HPDE6-E6E7 (cell line): ENCODE measurements around the gene MCCC1.
"Not testable (repeated sequence)": the region's sequence is repeated elsewhere in the genome, so short reads cannot be mapped to it uniquely, and the experiment has no call there.

Experiments
- DNase-seq: peaks from one replicate; pipeline ENCODE4 v3.0.0; 2011; ENCODE audit warnings: missing footprints; ENCODE audit errors: extremely low spot score

Gene MCCC1

GRCh38 chr3:183103950-183104349 lies 4.7 kb upstream of the MCCC1 start:
- DNase-seq: not testable (repeated sequence)

DNA sequence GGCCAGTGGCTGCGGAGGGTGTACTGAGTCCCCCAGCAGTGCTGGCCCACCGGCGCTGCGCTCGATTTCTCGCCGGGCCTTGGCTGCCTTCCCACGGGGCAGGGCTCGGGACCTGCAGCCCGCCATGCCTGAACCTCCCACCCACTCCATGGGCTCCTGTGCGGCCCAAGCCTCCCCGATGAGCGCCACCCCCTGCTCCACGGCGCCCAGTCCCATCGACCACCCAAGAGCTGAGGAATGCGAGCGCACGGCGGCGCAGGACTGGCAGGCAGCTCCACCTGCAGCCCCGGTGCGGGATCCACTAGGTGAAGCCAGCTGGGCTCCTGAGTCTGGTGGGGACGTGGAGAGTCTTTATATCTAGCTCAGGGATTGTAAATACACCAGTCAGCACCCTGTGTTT lies 1.7 kb upstream of the MCCC1 start:
- not testable (repeated sequence) for DNase-seq

- no peak for DNase-seq
These were observed 1.1 kb upstream of the MCCC1 start for GRCh38 chr3:183100376-183100775.

GRCh38 chr3:183099838-183100204 lies 525 bp upstream of the MCCC1 start:
- DNase-seq: no peak

DNA sequence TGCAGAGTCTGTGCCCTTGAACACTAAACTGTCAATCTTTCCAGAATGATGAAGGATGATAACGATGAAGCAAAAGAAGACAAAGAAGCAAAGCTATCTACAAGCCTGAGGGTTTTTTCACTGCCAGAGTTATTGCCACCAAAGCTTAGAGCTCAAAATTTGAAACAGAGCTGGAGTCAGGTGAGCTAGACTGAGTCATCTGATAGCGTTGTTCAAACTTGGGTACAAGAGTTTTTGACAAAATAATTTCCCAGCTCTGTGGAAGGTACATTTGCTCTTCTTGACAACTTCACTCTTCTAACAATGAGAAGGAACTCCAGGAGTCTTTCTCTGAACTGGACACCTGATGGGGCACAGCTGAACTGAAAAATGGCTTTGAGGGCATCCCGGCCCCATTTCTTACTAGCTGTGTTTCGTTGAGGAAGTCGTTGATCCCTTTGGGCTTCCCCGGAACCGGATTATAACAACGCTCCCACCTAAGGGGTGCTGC lies 715 bp downstream of the MCCC1 start:
- no peak for DNase-seq

- peak; percentile 59 for DNase-seq
These were observed 4.6 kb downstream of the MCCC1 start for GRCh38 chr3:183094711-183095110.

GRCh38 chr3:183092256-183092655 lies 7.0 kb downstream of the MCCC1 start:
- no peak for DNase-seq

DNA sequence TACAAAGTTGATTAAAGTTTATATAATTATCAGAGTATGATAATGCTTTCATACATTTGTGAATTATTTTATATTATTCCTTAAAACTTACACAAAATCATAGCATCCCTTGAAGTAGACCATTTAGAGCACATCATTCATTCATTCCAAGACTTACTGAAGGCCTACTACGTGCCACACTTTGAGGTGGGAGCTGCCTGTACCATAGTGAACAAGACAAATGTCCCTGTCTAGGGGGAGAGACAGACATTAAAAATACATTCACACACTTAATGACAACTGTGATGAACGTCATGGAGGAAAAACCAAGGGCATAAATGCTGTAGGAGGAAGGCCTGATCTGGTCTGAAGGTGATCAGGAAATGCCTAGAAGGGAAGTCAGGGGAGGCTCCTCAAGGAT lies 12.1 kb downstream of the MCCC1 start:
- DNase-seq: no peak

GRCh38 chr3:183085634-183086390 lies 13.5 kb downstream of the MCCC1 start:
- no peak for DNase-seq

- DNase-seq: no peak
These were observed 16.9 kb downstream of the MCCC1 start for GRCh38 chr3:183082355-183082915.

DNA sequence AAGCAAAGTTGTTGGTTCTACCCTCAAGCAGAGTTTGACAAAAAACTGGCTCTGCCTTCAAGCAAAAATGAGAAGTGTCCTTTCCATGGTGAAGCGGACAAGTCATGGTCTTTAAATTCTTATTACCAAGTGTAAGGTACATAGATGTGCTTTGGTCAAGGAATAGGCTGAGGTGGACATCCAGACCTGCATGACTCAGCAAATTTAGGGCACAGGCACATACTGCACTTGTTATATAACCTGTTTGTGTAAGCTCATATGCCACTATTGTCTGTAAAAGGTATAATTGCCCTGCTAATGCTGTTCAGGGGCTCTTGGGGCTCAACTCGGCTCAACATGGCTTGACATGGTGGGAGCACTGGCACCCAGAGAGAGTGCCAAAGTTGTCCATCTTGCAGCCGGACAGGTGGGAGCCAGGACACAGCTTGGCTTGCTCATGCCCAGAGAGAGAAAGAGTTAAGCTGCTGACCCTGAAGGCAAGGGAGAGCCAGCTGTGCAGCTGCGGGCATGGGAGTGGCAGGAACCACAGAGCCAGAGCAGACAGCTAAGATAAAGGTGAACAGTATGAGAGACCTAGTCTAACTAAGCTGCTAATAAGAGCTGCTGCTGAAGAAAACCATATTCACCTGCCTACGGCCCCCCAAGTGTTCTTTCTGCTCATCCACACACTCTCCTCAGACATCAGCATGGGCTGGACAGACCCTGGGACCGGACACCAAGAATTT lies 17.7 kb downstream of the MCCC1 start:
- DNase-seq: no peak

GRCh38 chr3:183080628-183081027 lies 18.7 kb downstream of the MCCC1 start:
- no peak for DNase-seq

GRCh38 chr3:183074881-183075280 lies 24.4 kb downstream of the MCCC1 start:
- no peak for DNase-seq

DNA sequence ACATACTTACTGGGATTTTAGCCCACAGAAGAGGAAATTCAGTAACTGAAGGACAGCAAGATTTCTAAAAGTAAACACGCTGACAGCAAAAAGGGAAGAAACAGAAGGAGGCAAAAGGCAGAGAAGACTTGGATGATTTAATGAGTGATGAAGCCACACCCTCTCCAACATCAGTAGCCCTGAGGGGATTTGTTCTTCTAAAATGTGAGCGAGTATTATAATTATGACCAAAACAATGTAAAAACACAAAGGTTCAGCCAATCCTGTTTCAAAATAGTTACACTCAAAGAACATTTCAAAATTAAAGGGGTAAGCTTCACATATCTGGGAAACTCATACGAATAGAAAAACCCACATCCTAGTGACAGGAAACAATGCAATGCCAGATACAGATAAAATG lies 25.0 kb downstream of the MCCC1 start:
- no peak for DNase-seq

- no peak for DNase-seq
These were observed 25.5 kb downstream of the MCCC1 start for GRCh38 chr3:183073839-183074238.

DNA sequence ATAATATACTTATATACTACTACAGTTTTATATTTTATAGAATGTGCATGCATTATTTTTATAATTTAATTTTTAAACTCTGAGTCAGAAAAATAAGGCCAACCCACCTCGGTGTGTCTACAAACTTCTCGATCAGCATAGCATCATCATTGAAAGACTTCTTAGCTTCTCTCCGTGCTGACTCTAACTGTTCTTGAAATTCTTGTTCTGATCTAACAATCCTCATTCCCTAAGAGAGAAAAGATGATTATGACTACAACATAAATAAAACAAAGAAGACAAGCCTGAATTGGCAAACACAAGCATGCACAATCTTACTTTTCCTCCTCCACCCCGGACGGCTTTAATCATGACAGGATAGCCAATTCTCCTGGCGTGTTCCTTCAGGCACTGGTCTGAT lies 28.4 kb downstream of the MCCC1 start:
- no peak for DNase-seq

- no peak for DNase-seq
These were observed 30.2 kb downstream of the MCCC1 start for GRCh38 chr3:183069086-183069485.

DNA sequence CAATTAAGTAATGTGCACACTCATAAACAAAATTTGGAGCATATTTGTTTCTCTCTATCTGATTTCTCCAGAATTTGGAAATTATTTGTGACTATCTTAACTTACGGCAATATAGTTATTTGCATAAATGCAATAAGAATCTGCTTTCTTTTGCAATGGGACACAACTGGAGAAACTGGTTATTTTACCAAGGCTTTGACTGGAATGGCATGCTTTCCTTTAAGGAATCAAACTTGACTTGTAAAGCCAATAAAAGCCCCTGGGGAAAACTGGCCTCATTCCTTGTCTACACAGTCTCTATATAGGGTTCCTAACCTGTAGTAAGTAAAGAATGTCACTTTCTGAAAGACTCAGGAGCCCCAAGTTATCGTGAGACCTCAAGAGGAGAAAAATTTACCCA lies 32.4 kb downstream of the MCCC1 start:
- DNase-seq: not testable (repeated sequence)

DNA sequence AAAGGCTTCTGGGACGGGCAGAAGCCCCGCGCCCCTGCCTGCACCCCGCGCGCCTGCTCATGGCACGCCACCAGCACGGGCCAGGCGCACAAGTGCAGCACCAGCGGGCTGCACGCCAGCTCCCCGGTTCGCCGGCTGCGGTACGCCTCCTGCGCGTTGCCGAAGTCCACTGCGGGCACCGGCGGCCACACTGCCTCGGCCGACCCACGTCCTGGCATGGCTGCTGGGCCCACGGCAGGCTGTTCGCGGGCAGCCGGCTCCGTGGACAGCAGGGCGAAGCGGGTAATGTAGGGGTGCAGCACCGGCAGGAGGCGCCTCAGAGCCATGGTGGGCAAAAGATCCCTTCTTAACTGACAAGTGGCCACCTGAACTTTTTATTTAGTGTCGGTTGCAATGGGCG lies 34.8 kb downstream of the MCCC1 start:
- DNase-seq: no peak

DNA sequence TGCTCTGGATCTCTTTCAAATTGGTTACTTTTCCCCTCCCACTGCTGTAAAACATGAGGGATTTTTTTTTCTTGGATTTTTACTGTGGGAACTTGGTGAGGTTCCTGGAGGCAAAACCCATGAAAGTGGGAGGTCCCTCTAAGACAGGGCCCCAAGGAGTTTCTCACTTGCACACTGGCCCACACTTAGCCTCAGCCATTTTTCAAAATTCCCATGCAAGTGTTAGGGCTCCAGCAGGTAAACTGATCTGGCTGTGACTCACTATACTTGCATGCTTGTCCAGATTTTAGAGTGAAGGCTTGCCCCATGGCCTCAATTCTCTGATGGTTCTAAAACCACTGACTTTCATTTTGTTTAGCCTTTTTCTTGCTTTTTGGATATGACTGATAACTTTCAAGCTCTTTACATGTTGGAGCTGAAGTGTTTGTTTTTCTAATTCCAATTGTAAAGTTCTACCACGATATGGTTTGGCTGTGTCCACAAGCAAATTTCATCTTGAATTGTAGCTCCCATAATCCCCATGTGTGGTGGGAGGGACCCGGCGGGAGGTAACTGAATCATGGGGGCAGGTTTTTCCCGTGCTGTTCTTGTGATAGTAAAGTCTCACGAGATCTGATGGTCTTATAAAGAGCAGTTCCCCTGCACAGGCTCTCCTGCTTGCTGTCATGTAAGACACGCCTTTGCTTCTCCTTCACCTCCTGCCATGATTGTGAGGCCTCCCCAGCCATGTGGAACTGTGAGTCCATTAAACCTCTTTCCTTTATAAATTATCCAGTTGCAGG lies 37.7 kb downstream of the MCCC1 start:
- DNase-seq: no peak

DNA sequence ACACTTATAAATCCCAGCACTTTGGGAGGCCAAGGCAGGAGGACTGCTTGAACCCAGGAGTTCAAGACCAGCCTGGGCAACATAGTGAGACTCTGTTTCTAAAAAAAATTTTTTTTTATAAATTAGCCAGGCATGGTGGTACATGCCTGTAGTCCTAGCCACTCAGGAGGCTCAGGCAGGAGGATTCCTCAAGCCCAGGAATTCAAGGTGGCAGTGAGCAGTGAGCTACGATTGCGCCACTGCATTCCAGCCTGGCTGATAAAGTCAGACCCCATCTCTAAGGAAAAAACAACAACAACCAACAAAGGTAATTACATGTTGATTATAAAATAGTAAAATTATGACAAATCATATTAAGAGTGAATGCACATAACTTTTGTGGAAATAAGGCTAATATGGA lies 40.9 kb downstream of the MCCC1 start:
- DNase-seq: no peak

- DNase-seq: no peak
These were observed 48.6 kb downstream of the MCCC1 start for GRCh38 chr3:183050706-183051105.
